Endometrial microvascular endothelial cells (primary cell): Measurements from ENCODE around the gene MND1. TPM values are rescaled to one million over a fixed set of nuclear protein-coding genes. Genes with fewer than 3 reads are reported as not detected.

Source experiments
- in situ Hi-C: cut with HindIII; loops from 2 replicates; pipeline ENCODE4 v1.10.0; 2017; ENCODE audit warnings: low sequenced_read_pairs, low pct_unique_long_range_greater_than_20kb; ENCODE audit errors: inconsistent ontology term
- total RNA-seq: library from RNA; depleted of rRNA; stranded (reverse); fragments of >200 nt; gene quantifications from one replicate; pipeline ENCODE4 v1.2.3, GENCODE V29; 2015; ENCODE audit errors: inconsistent ontology term

MND1 gene
- 1.0 TPM for total RNA-seq

- in situ Hi-C loops, result no loop called here
These were observed at the start of gene MND1 for GRCh38 chr4:153344131-153345011. TSS of gene MND1 (plus strand) at chr4:153344688. CDS start at chr4:153344738, 50 bp downstream.

GRCh38 chr4:153295131-153295755, 49.2 kb upstream of the MND1 start:
- in situ Hi-C loops, result no loop called here

GRCh38 chr4:153296040-153296823, 48.3 kb upstream of the MND1 start:
- in situ Hi-C loops, result no loop called here

GRCh38 chr4:153297116-153297515, 47.4 kb upstream of the MND1 start:
- in situ Hi-C loops, result no loop called here

GRCh38 chr4:153310793-153311192, 33.7 kb upstream of the MND1 start:
- in situ Hi-C loops, result no loop called here

- in situ Hi-C loops, result no loop called here
These were observed 29.6 kb upstream of the MND1 start for GRCh38 chr4:153314915-153315314.

GRCh38 chr4:153318696-153319320, 25.7 kb upstream of the MND1 start:
- in situ Hi-C loops, result no loop called here

- in situ Hi-C loops, result no loop called here
These were observed 21.7 kb upstream of the MND1 start for GRCh38 chr4:153322791-153323190.

GRCh38 chr4:153324046-153324445, 20.4 kb upstream of the MND1 start:
- in situ Hi-C loops, result no loop called here

GRCh38 chr4:153325558-153325957, 18.9 kb upstream of the MND1 start:
- in situ Hi-C loops, result no loop called here

GRCh38 chr4:153326513-153326912, 18.0 kb upstream of the MND1 start:
- in situ Hi-C loops, result no loop called here

- in situ Hi-C loops, result no loop called here
These were observed 17.2 kb upstream of the MND1 start for GRCh38 chr4:153327247-153327646.

- in situ Hi-C loops, result no loop called here
These were observed 11.6 kb upstream of the MND1 start for GRCh38 chr4:153332936-153333335.

GRCh38 chr4:153333874-153334273, 10.6 kb upstream of the MND1 start:
- in situ Hi-C loops, result no loop called here

GRCh38 chr4:153335665-153336064, 8.8 kb upstream of the MND1 start:
- in situ Hi-C loops, result no loop called here

- in situ Hi-C loops, result no loop called here
These were observed 6.8 kb upstream of the MND1 start for GRCh38 chr4:153337686-153338085.

- in situ Hi-C loops, result no loop called here
These were observed 2.9 kb upstream of the MND1 start for GRCh38 chr4:153341575-153342090.

GRCh38 chr4:153342751-153343552, 1.5 kb upstream of the MND1 start:
- in situ Hi-C loops, result no loop called here
